ENCODE results near the gene MT1F.

The MT1F gene

DNA sequence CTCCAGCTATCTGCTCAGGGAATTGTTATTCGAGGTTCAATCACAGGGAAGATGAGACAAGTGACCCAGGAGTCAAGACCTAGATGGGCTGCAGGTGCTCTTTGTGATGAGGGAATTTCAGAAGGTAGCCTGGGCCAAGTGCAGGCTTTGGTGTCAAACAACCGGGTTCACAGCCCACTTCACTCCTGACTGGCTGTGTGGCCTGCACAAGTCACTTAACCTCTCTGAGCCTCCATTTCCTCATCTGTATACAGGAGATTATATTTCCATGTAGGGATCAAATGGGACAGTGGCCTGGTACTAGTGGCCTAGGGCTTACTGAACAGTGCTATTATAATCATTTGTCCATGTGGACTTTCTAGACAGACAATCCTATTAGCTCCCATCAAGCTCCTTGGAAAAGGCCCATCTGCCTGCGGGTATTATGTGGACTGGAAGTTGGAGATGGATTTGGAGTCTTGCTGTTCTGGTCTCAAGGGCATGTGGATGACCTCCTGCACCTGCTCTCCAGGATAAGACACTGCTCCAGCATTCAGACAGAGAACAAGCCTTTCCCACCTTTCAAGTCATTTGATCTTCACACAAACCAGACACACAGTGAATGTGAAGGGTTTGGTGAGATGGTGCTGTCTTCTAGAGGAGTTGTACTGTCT is 21.4 kb downstream of the MT1F start:
- peaks cover 92% of the 10 kb centered on the region for H3K27me3 ChIP-seq (ENCODE audit: insufficient read depth, low read length)
- H3K9ac ChIP-seq (ENCODE audit: low read depth, low read length): no peak overlapping the region
- H3K9me3 ChIP-seq (ENCODE audit: insufficient read depth, low read depth, low read length): no peaks in the 10 kb centered on the region
- 99% methylated on average over 3 of the region's 3 CpGs for WGBS
- no peaks in the 10 kb centered on the region; the same call in 1 of the 2 replicates for H3K36me3 ChIP-seq (ENCODE audit: insufficient read depth, low read length)
- no peak overlapping the region for H3K27ac ChIP-seq (ENCODE audit: low read depth, low read length)
- no peak overlapping the region for H3K4me3 ChIP-seq (ENCODE audit: low read length)
- H3K4me1 ChIP-seq (ENCODE audit: insufficient read depth, low read length): peaks cover 23% of the 10 kb centered on the region; the same call in 1 of the 2 replicates

DNA sequence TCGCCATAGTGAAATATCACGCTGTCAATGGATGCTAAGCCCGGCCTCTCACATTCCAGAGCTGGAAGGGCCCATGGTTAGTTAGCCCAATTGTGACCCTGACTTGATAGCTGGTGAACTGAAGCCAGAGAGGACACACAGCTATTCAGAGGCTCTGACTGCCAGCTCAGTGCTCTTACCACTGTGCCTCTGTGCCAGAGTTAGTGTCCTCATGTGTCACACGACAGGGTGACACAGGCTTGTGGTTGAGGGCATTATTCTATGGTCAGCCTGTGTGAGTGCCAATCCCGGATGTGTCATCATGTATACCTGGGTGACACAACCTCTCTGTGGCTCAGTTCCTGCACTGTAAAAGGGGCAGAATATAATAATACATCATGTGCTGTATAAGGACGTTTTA is 22.1 kb downstream of the MT1F start:
- Histone ChIP-seq H3K9me3 (ENCODE audit: insufficient read depth, low read depth, low read length) (no peaks in the 10 kb centered on the region), H3K4me3 (ENCODE audit: low read length) (no peak overlapping the region), H3K27ac (ENCODE audit: low read depth, low read length) (no peak overlapping the region), H3K27me3 (ENCODE audit: insufficient read depth, low read length) (peaks cover 86% of the 10 kb centered on the region), H3K4me1 (ENCODE audit: insufficient read depth, low read length) (peaks cover 18% of the 10 kb centered on the region; the same call in 1 of the 2 replicates), H3K36me3 (ENCODE audit: insufficient read depth, low read length) (no peaks in the 10 kb centered on the region; the same call in 1 of the 2 replicates), H3K9ac (ENCODE audit: low read depth, low read length) (no peak overlapping the region)
- 84% methylated on average over 6 of the region's 6 CpGs for WGBS

DNA sequence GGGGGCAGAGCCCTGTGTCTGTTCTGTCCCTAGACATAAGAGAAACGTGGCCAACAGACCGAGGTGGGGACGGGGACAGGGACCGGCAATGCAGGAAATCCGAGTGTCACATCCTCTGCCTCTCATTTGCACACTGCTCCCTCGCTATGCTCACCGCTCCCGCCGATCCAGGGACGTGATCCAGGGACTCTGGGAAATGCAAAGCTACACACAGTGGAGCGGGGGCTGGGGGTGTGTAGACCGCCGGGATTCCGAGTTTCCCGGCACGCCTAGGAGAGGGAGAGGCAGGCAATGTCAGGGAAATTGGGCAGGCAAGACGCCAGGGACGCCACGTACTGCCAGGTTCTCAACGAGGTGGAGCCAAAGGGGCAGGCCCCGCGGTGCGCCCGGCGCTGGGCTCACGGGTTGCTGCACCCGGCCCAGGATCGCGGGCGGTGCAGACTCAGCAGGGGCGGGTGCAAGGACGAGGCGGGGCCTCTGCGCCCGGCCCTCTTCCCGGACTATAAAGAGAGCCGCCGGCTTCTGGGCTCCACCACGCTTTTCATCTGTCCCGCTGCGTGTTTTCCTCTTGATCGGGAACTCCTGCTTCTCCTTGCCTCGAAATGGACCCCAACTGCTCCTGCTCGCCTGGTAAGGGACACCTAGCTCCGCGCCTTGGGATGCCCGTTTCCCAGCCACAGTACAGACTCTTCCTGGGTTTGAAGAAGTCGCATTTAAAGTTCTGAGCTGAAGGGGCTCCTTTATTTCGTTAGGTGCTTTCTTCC is 24.4 kb downstream of the MT1F start, which contains the start of gene MT1X:
TSS of gene MT1X (plus strand) at position 532 of the 764 bp plus-strand sequence. CDS start at position 603, 71 bp downstream.
- Histone ChIP-seq H3K27ac (ENCODE audit: low read depth, low read length) (no peak within 1 kb of the TSS), H3K4me1 (ENCODE audit: insufficient read depth, low read length) (peaks cover 18% of the 10 kb centered on the region; the same call in 1 of the 2 replicates), H3K9me3 (ENCODE audit: insufficient read depth, low read depth, low read length) (0 out of 2 replicates have a peak, but pooled peaks cover 4% of the 10 kb centered on the region), H3K4me3 (ENCODE audit: low read length) (peak within 1 kb of the TSS; percentile 69), H3K27me3 (ENCODE audit: insufficient read depth, low read length) (peaks cover 70% of the 10 kb centered on the region), H3K36me3 (ENCODE audit: insufficient read depth, low read length) (no peaks in the 10 kb centered on the region; the same call in 1 of the 2 replicates), H3K9ac (ENCODE audit: low read depth, low read length) (peak within 1 kb of the TSS; percentile 55)
- 1% methylated on average over 49 of the region's 49 CpGs for WGBS

DNA sequence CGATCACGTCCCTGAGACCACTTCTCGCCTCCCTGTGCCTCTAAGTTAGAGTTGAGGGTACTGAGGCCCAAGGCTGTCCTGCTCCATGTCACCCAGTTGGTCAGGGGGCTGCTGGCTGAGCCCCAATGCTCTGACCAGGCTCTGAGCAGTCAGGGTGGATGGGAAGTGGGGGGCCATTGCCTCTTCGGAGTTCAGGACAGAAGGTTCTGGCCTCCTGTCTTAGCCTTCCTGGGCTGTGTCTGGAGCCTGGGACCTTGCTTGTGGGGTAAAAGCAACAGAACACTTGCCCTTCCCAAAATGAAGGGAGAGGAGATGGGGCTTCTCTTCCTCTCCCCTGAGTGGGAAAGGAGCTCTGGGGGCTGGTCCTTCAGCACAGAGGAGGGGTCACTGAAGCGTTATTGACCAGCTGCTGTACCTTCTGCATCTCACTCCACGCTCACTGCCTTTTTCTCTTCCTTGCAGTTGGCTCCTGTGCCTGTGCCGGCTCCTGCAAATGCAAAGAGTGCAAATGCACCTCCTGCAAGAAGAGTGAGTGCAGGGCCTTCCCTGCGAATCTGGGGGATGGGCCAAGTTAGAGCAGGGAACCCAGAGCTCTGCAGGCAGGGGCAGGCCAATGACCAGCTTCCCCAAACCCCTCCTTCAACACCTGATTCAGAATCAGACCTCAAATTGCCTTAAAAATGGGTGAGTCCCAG is 25.1 kb downstream of the MT1F start:
- H3K9ac ChIP-seq (ENCODE audit: low read depth, low read length): peak overlapping the region; percentile 54
- H3K4me1 ChIP-seq (ENCODE audit: insufficient read depth, low read length): peaks cover 18% of the 10 kb centered on the region; the same call in 1 of the 2 replicates
- H3K9me3 ChIP-seq (ENCODE audit: insufficient read depth, low read depth, low read length): 0 out of 2 replicates have a peak, but pooled peaks cover 4% of the 10 kb centered on the region
- no peaks in the 10 kb centered on the region; the same call in 1 of the 2 replicates for H3K36me3 ChIP-seq (ENCODE audit: insufficient read depth, low read length)
- H3K27me3 ChIP-seq (ENCODE audit: insufficient read depth, low read length): peaks cover 63% of the 10 kb centered on the region
- 7% methylated on average over 8 of the region's 8 CpGs for WGBS
- peak overlapping the region; percentile 69 for H3K4me3 ChIP-seq (ENCODE audit: low read length)
- H3K27ac ChIP-seq (ENCODE audit: low read depth, low read length): no peak overlapping the region

DNA sequence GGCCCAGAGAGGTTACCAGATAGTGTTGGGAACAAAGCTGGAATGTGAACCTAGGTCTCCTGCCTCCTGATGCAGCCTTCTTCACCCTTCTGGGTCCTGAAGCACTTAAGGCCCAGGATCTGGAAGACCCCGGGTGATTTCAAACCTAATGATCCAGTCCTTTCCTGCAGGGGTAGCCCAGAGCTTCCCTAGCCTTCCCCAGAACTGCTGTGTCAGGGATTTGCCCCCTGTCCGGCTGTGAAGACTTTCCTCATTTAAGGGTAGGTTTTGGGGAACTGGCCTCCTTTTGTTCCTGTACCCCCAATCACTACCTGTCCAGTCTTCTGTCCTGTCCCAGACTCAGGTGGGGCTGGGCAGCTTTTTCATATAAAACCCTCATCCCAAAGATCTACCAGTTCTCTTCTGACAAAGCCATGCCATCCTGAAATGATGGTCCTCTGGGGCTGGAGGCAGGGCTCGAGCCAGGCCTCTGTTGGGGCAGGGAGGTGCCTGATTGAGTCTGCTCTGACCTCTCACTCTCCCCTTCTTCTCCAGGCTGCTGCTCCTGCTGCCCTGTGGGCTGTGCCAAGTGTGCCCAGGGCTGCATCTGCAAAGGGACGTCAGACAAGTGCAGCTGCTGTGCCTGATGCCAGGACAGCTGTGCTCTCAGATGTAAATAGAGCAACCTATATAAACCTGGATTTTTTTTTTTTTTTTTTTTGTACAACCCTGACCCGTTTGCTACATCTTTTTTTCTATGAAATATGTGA is 25.8 kb downstream of the MT1F start:
- Histone ChIP-seq H3K27ac (ENCODE audit: low read depth, low read length) (no peak overlapping the region), H3K9me3 (ENCODE audit: insufficient read depth, low read depth, low read length) (0 out of 2 replicates have a peak, but pooled peaks cover 4% of the 10 kb centered on the region), H3K4me1 (ENCODE audit: insufficient read depth, low read length) (peaks cover 18% of the 10 kb centered on the region; the same call in 1 of the 2 replicates), H3K36me3 (ENCODE audit: insufficient read depth, low read length) (no peaks in the 10 kb centered on the region; the same call in 1 of the 2 replicates), H3K9ac (ENCODE audit: low read depth, low read length) (no peak overlapping the region), H3K4me3 (ENCODE audit: low read length) (peak overlapping the region; percentile 69; the same call in 1 of the 2 replicates), H3K27me3 (ENCODE audit: insufficient read depth, low read length) (peaks cover 57% of the 10 kb centered on the region)
- WGBS: 78% methylated on average over 4 of the region's 5 CpGs

DNA sequence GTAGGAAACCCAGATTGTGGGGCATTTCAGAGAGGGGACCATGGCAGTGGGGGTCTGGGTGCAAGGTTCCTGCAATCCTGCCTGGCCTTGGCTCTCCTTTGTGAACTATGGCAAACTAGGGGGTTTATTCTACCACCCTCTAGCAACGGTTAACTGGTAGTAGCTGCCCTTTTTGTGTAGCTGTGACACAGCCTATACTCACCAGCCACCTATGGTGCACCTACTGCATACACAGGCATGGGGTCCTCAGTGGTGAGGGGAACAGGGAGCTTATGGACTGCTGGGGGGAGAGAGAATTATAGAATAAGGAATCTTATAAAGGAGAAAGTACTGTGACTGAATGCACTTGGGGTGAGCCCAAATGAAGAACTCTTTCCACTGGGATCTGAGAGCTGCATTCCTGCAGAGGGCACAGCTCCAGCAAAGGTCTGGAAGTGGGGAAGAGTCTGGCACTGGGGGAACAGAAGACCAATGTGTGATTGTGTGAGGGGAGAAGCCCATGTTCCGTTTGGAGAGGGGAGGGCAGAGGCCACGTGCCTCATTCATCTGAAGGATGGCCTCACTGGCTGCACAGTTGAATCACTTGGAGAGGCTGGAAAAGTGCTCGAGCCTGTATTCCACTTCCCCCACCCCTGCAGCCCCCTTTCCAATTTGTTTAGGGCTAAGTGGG is 26.6 kb downstream of the MT1F start:
- Histone ChIP-seq H3K4me3 (ENCODE audit: low read length) (no peak overlapping the region), H3K9me3 (ENCODE audit: insufficient read depth, low read depth, low read length) (0 out of 2 replicates have a peak, but pooled peaks cover 4% of the 10 kb centered on the region), H3K4me1 (ENCODE audit: insufficient read depth, low read length) (peaks cover 21% of the 10 kb centered on the region; the same call in 1 of the 2 replicates), H3K27me3 (ENCODE audit: insufficient read depth, low read length) (peaks cover 50% of the 10 kb centered on the region), H3K36me3 (ENCODE audit: insufficient read depth, low read length) (no peaks in the 10 kb centered on the region; the same call in 1 of the 2 replicates), H3K27ac (ENCODE audit: low read depth, low read length) (no peak overlapping the region), H3K9ac (ENCODE audit: low read depth, low read length) (no peak overlapping the region)
- 66% methylated on average over 4 of the region's 4 CpGs for WGBS

DNA sequence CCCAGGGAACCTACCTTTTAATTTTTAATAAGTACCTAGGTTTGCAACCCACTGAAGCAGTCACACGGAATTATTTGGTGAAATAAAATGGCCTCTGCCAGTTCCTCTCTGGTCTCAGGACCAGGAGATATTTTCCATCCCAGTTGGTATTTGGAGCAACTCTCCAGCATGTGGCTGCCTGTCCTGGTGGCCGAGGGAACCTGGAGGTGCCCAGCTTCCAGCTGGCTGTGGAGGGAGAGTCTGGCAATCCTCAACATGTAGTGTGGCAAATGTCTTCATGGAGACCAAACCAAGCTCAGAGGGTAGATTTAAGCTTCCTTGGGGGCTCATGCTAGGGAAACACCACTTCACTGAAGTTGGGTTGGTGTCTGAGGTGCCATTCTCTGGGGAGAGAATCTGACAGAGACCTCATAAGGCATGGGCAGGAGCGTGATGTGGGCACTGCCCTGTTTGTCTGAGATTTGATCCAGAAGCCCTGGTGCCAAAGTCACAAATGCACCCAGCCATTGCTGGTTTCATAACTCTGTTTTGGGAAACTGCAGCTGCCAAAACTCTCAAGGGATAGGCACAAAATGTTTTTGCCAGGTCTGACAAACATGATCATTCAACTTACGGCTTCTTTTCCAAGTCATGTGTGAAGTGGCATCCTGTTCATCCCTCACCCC is 27.3 kb downstream of the MT1F start:
- 94% methylated on average over 4 of the region's 4 CpGs for WGBS
- Histone ChIP-seq H3K4me1 (ENCODE audit: insufficient read depth, low read length) (peaks cover 24% of the 10 kb centered on the region; the same call in 1 of the 2 replicates), H3K9me3 (ENCODE audit: insufficient read depth, low read depth, low read length) (0 out of 2 replicates have a peak, but pooled peaks cover 4% of the 10 kb centered on the region), H3K36me3 (ENCODE audit: insufficient read depth, low read length) (no peaks in the 10 kb centered on the region; the same call in 1 of the 2 replicates), H3K9ac (ENCODE audit: low read depth, low read length) (no peak overlapping the region), H3K27me3 (ENCODE audit: insufficient read depth, low read length) (peaks cover 43% of the 10 kb centered on the region), H3K27ac (ENCODE audit: low read depth, low read length) (no peak overlapping the region), H3K4me3 (ENCODE audit: low read length) (no peak overlapping the region)

DNA sequence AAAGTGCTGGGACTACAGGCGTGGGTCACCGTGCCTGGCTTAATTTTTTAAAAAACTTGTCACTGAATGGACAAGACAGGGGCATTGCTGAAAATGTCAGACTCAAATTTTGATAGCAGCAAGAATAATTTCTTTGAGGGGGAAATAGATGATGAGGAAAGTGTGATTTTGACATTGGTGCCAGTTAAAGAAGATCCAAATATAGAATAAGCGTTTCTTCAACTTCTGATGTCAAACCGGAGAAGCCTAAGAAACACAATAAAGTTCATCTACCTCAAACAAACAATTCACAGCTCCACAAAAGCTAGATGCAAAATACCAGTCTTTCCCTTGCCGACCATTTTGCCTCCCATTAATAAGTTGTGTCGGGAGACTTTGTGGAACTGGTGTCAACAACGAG is 29.0 kb downstream of the MT1F start:
- Histone ChIP-seq H3K9ac (ENCODE audit: low read depth, low read length) (no peak overlapping the region), H3K4me1 (ENCODE audit: insufficient read depth, low read length) (peaks cover 19% of the 10 kb centered on the region; the same call in 1 of the 2 replicates), H3K27ac (ENCODE audit: low read depth, low read length) (no peak overlapping the region), H3K27me3 (ENCODE audit: insufficient read depth, low read length) (peaks cover 26% of the 10 kb centered on the region), H3K9me3 (ENCODE audit: insufficient read depth, low read depth, low read length) (0 out of 2 replicates have a peak, but pooled peaks cover 4% of the 10 kb centered on the region), H3K4me3 (ENCODE audit: low read length) (no peak overlapping the region), H3K36me3 (ENCODE audit: insufficient read depth, low read length) (no peaks in the 10 kb centered on the region; the same call in 1 of the 2 replicates)
- 97% methylated on average over 7 of the region's 7 CpGs for WGBS

DNA sequence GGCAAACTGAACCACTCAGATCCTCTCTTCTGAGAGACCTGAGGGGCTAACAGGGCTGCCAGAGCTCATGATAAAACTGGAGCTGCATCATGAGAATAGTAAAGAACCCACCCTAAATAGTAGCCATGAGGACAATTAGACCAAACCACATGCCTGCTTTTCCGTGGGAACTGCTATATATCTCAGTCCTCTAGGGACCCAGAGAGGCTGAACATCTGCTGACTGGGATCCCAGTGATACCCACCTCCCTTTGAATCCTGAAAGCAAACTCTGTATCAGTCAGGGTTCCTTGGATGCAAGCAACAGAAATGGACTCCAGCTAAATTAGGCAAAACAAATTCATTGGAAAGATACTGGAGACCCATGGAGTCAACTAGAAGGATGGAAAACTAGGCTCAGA is 31.0 kb downstream of the MT1F start:
- Histone ChIP-seq H3K4me1 (ENCODE audit: insufficient read depth, low read length) (0 out of 2 replicates have a peak, but pooled peaks cover 6% of the 10 kb centered on the region), H3K27me3 (ENCODE audit: insufficient read depth, low read length) (peaks cover 7% of the 10 kb centered on the region; the same call in 1 of the 2 replicates), H3K27ac (ENCODE audit: low read depth, low read length) (no peak overlapping the region), H3K9ac (ENCODE audit: low read depth, low read length) (no peak overlapping the region), H3K4me3 (ENCODE audit: low read length) (no peak overlapping the region), H3K9me3 (ENCODE audit: insufficient read depth, low read depth, low read length) (0 out of 2 replicates have a peak, but pooled peaks cover 4% of the 10 kb centered on the region), H3K36me3 (ENCODE audit: insufficient read depth, low read length) (no peaks in the 10 kb centered on the region; the same call in 1 of the 2 replicates)
- WGBS: 47% methylated on average over 1 of the region's 1 CpG
